Gastrocnemius medialis (tissue), 4 donors: ENCODE measurements around the gene BMPR1B.

Experiments used
- POLR2A ChIP-seq, 2 donors: fragments of 450-650 bp; IDR thresholded peaks; one replicate each; pipeline ENCODE4 v1.6.1; 2017; ENCODE audit warnings: antibody characterized with exemption in 2 of 2, mild to moderate bottlenecking in 2 of 2, moderate library complexity in 2 of 2
- TF ChIP-seq, protein P1 (sequence below), 5 experiments: fragments of 450-650 bp in 3 of 5; fragments of 200-600 bp in 2 of 5; sonication (generic) in 2 of 5; IDR thresholded peaks in 4 of 5; conservative IDR thresholded peaks in 1 of 5; 1 replicate in 4 of 5; 2 replicates in 1 of 5; pipeline ENCODE4 v1.5.1; 2016 to 2019; ENCODE audit warnings: antibody characterized with exemption in 5 of 5, mild to moderate bottlenecking in 3 of 5, moderate library complexity in 3 of 5

- TF ChIP-seq, protein P1, sequence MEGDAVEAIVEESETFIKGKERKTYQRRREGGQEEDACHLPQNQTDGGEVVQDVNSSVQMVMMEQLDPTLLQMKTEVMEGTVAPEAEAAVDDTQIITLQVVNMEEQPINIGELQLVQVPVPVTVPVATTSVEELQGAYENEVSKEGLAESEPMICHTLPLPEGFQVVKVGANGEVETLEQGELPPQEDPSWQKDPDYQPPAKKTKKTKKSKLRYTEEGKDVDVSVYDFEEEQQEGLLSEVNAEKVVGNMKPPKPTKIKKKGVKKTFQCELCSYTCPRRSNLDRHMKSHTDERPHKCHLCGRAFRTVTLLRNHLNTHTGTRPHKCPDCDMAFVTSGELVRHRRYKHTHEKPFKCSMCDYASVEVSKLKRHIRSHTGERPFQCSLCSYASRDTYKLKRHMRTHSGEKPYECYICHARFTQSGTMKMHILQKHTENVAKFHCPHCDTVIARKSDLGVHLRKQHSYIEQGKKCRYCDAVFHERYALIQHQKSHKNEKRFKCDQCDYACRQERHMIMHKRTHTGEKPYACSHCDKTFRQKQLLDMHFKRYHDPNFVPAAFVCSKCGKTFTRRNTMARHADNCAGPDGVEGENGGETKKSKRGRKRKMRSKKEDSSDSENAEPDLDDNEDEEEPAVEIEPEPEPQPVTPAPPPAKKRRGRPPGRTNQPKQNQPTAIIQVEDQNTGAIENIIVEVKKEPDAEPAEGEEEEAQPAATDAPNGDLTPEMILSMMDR (IDR thresholded peaks at IDR 0.05 in 4 of 5, conservative IDR thresholded peaks at IDR 0.05 in 1 of 5) = no peak
- no peak for TF ChIP-seq POLR2A (IDR thresholded peaks at IDR 0.05)
These were observed 155.6 kb downstream of the BMPR1B start for GRCh38 chr4:94913316-94913715.
